HG02943 (cell line): ENCODE results near the gene INPP5E.

Experiments used
- ATAC-seq: cut with Tn5 transposase; IDR thresholded peaks from one replicate; pipeline ENCODE4 v1.9.1; 2021; ENCODE audit warnings: mild to moderate bottlenecking, low read depth, moderate library complexity; ENCODE audit not compliant: unreplicated experiment

Gene INPP5E

DNA sequence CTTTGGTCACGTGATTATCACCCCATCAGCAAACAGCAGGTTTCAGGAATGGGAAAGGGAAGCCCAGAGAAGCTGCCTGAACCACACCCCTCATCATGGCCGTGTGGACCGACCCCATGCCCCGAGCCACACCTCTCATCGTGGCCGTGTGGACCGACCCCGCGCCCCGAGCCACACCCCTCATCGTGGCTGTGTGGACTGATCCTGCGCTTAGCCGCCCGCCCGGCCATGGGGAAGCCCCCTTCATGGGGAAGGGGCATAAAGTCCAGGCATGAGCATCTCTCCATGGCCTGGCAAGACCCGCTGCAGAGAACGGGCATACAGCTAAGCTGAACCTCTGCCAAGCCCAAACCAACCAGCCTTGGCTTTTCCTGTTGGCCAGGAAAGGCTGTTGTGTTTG, 46.1 kb downstream of the INPP5E start:
- no peak for ATAC-seq

DNA sequence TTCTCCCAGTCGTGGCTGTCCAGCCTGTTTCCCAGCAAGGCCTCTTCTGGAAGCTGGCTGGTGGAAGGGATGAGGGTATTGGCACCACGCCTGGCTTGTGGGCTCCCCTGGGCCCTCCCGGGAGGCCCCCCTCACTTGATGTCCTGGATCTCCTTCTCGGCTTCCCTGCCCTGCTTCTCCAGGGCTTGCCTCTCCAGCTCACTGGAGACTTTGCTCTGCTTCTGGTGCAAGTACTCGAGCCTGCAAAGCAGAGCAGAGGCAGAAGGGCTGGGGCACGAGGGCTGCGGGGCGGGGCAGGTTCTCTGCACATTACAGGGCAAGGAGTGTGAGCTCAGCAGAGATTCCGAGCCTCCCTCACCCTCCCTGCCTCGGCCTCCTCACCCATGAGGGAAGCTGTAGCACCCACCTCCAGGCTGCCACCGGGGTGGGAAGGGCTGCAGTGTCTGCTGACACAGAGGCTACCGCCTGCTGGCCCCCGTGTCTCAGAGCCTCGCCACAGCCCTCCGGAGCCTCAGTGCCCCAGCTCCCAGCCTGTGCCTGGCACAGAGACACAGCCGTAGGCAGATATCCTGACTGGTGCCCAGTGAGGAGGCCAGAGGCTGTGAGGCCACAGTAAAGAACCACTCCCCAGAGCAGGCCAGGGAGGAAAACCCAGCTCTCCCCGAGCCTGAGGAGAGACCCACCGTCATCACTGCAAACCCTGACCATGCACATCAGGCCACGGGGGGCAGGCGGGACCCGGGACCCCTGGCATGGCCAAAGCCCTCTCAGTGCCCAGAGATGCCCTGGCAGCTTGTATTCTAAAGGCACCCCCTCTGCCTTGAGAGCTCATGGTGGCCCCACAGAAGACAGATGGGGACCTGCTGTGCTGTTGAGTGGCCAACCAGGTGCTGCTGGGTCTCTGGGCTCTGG, 46.9 kb downstream of the INPP5E start:
- ATAC-seq, result no peak

DNA sequence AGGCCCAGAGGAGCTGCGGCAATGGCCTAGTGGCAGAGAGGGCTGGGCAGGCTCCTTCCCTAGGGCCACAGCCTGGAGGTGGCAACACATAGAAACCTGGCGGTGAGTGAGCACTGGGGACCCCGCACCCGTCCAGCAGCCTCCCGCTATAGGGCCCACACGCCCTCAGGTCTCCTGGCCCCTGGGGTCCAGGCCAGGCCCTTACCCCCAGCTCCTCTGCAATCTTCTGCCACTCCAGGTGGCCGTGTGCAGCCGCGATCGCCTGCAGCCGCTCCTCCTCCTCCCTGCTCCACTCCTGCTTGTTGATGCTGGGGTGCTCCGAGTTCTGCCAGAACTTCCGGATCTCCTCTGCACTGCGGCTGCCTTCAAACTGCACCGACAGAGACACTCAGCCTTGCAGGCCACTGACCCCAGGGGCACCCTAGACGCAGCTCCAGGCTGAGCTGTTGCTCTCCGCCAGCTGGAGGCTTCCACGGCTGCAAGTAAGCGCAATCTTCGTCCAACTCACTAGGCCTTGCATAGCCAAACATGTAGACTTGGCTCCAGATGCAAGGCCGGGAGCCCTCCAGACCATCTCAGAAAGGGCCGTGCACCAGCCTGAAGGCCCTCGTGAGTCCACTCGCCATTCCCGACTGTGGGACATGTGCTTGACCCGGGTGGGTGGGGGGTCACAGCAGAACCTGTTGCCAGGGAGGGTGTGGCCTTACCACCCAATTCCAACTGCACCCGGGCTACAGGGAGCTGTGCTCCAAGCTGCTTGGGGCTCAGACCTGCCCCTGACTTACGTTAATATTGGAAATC, 47.7 kb downstream of the INPP5E start:
- ATAC-seq, result no peak

DNA sequence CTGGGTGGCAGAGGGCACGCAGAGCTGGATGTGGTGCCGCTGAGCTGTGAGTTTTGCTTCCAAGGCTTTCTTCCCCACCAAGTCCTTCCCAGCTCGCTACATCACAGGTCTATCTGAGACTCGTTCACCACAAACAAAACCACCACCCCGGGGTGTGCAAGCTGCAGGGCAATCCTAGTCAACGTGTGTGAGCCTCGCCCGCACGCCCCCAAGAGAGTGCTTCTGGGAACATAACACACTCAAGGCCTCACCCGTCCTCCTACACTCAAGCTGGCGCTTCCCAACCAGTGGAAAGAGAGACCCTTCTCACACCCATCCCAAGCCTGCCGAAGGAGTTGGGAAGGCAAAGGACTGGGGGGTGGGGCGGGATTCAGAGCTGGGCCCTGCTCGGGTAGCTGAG, 50.2 kb downstream of the INPP5E start:
- ATAC-seq, result no peak

DNA sequence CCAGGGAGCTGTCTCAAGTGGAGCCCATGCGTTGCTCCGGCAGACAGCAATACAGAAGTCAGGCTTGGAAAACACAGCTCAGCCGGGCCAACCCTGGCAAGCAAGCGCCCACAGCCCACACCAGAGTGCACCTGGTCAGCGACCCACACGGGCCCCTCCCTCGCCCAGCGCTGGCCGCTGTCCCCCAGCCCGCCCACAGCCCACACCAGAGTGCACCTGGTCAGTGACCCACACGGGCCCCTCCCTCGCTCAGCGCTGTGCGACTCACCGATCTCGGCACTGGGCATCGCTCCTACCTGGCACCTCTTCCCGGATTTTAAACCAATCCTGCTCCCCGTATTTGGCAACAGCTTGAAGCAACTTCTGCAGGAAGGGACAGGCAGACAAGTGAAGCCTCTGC, 52.4 kb downstream of the INPP5E start:
- ATAC-seq, result no peak

DNA sequence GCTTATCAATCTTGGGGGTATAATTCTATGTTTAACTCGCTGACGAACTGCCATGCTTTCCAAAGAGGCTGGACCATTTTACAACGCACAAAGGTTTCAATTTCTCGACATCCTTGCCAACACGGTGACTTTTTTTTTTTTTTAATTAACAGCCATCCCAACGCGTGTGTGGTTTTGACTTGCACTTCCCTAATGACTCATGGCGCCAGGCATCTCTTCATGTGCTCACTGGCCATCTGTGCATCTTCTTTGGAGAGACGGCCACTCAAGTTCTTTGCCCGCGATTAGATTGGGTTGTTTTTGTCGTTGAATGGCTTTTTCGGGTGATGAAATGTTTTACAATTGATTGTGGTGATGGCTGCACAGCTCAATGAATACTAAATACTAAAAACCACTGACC, 53.6 kb downstream of the INPP5E start:
- no peak for ATAC-seq

DNA sequence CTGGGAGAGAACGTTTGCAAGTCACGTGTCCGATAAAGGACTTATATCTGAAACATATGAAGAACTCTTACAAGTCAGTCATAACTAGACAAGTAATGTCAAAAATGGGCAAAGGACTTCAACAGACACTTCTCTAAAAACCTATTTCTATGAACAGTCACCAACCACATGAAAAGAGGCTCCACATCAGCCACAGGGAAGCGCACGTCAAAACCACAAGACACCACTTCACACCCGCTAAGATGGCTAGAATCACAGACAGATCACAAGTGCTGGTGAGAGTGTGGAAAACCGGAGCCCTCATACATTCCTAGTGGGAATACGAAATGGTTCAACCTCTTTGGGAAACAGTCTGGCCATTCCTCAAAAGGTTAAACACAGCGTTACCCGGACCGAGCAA, 54.6 kb downstream of the INPP5E start:
- no peak for ATAC-seq

DNA sequence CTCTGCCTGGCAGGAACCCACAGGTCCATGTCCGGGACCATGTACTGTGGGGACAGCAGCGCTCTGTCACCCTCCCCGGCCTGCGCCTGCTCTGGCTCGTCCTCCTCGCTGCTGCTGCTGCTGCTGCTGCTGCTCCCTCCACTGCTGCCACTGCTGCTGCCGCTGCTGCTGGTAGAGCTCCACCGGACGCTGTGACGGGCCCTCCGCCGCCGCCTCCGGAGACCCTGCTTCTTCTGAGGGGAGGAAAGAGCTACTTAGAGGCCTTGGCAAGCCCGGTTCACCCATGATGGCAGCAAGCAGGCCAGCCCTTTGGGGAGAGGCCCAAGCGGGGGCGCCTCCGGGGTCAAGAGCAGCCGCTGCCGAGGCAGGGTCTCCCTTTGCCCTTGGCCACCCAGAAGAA, 56.2 kb downstream of the INPP5E start:
- no peak for ATAC-seq

DNA sequence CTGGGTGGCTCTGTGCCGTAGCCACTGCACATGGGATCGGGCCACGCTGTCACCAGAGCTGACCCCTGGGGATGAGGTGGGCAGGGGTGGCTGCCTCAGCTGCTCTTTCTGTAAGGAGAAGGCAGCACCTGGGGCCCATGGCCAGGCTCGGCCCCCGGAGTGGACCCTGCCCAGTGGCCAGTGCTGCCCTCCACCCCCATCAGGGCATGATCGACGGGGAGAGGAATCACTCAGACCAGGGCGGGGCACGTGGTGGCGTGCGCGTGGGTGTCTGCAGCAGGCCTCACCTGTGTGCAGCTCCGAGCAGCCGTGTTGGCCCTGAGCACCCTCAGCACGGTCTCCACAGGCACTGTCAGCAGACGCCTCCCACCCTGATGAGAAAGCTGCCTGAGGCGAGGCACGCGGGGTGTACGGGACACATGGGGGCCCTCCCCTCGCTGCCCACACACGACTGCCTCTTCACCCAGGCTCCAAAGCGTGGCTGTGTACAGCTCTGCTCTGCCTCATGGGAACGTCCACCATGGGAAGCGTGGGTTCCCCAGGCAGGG, 57.6 kb downstream of the INPP5E start:
- ATAC-seq, result no peak

DNA sequence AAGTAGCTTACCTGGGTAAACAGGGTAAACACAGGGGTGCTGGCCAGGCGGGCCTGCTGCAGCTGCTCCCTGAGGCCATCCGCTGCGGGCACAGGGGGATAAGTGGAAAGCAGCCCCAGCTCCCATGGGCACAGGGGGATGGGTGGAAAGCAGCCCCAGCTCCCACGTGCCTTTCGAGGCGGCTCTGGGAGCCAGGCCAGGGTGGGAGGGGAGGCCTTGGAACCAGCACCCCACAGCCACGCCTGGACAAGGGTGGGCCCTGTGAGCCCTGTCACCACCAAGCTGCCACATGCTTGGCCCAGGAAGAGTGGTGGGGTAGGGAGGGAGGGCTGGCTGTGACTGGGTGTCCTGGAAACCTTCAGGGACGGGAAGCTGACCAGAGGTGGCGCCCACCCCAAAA, 58.3 kb downstream of the INPP5E start:
- ATAC-seq, result no peak

DNA sequence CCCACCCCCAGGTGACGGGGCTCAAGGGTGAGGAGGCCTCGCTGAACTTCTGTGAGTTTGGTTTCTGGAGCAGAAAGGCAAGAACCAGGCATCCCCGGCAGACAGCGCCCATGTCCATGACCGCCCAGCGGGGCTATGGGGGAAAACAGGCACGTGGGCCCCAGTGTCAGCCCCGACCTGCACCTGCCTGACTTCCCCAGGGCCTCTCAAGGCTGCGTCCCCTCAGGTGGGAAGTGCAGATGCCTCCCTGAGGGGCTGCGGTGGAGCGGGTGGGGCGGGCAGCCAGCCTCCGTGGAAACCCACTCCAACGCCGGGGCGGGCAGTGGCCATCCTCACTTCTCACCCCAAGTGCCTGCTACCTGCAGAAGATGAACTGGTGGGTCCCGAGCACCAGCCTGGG, 59.3 kb downstream of the INPP5E start:
- ATAC-seq, result no peak

DNA sequence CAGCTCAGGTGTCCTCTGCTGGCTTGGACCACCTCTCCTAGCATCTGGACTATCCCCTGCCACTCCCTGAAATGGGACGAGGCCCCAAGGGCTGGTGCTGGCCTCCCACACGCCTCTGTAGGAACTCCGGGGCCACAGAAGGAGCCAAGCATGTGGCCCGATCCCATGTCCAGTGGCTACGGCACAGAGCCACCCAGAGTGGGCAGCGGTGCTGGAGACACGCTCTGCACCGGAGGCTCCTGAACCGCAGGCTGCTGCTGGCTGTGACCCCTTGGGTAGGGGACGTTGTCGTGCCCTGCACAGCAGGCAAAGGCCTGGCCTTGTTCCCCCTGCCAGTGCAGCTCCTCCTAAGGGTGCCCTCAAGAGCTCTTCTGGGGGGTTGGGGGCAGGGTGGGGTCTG, 59.8 kb downstream of the INPP5E start:
- ATAC-seq, result no peak

DNA sequence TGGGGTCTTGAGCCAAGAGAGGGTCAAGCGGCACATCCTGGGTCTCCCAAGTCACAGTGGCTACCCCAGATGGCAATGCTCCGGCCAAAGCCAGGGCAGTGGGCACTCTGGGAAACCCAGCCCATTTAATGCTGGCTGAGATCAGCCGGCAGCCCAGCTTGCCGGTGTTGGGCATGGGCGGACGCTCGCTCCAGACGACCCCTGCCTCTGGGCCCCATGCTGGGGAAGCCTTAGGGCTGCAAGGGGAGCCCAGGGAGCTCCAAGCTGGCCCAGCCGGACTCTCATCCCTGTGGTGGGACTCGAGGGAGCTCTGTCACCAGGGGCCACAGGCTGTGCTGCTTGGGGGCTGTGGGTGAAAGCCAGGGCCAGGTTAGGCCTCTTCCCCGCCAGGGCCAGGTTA, 60.2 kb downstream of the INPP5E start:
- no peak for ATAC-seq

DNA sequence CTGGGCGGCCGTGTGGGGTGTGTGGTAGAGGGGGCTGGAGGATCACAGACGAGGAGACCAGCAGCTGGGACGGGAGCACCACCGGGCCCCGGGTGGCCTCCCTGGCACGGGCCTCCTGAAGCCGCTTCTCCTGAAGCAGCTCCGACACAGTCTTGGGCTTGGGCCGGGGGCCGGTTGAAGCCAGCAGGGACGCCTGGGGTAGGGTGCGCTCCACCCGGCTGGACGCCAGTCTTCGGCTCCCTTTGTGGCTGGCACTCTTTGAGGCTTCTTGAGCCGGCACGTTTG, 60.7 kb downstream of the INPP5E start:
- no peak for ATAC-seq
